Suprapubic skin (tissue), 4 donors: ENCODE measurements around the gene EFNB1. TPM values are rescaled to one million over a fixed set of nuclear protein-coding genes. Genes with fewer than 3 reads are reported as not detected.

Experiments used
- DNase-seq, 2 donors: peaks; one replicate each; pipeline ENCODE4 v3.0.0-alpha.2; 2019; ENCODE audit warnings: low spot score in 2 of 2
- H3K27ac ChIP-seq: fragments of 200-600 bp; sonication (generic); one replicate; pipeline ENCODE4 v1.5.1; 2019
- H3K27me3 ChIP-seq: fragments of 200-600 bp; sonication (generic); one replicate; pipeline ENCODE4 v1.5.1; 2019
- H3K36me3 ChIP-seq: fragments of 200-600 bp; sonication (generic); one replicate; pipeline ENCODE4 v1.5.1; 2019
- H3K4me1 ChIP-seq: fragments of 200-600 bp; sonication (generic); one replicate; pipeline ENCODE4 v1.5.1; 2019
- H3K4me3 ChIP-seq: fragments of 200-600 bp; sonication (generic); one replicate; pipeline ENCODE4 v1.5.1; 2019; ENCODE audit warnings: mild to moderate bottlenecking
- H3K9me3 ChIP-seq: fragments of 200-600 bp; sonication (generic); one replicate; pipeline ENCODE4 v1.5.1; 2019
- EP300 ChIP-seq: sonication (generic); formaldehyde crosslinking; IDR thresholded peaks from one replicate; pipeline ENCODE4 v1.6.1; 2017; ENCODE audit warnings: antibody characterized with exemption
- POLR2A ChIP-seq, 2 donors: fragments of 450-650 bp; IDR thresholded peaks; one replicate each; pipeline ENCODE4 v1.6.1; 2017; ENCODE audit warnings: antibody characterized with exemption in 2 of 2, mild to moderate bottlenecking in 2 of 2, moderate library complexity in 2 of 2
- POLR2AphosphoS5 ChIP-seq, 3 donors: sonication (generic); formaldehyde crosslinking; IDR thresholded peaks; one replicate each; pipeline ENCODE4 v1.6.1; 2017; ENCODE audit warnings: antibody characterized with exemption in 3 of 3
- WGBS: methylation state at CpG from one replicate; pipeline ENCODE4 v1.1.5; 2018; 5-methylcytosine and 5-hydroxymethylcytosine counted together
- total RNA-seq, 4 donors: library from RNA; depleted of rRNA; stranded (reverse); fragments of >200 nt; gene quantifications; one replicate each; pipeline ENCODE4 v1.1.0, GENCODE V29; 2016
- TF ChIP-seq, protein P1 (sequence below), 2 donors: fragments of 200-600 bp in 1 of 2; fragments of 450-650 bp in 1 of 2; sonication (generic) in 1 of 2; IDR thresholded peaks; one replicate each; pipeline ENCODE4 v1.5.1; 2016 to 2019; ENCODE audit warnings: antibody characterized with exemption in 2 of 2, mild to moderate bottlenecking in 1 of 2, moderate library complexity in 1 of 2

The EFNB1 gene
- total RNA-seq, 4 donors from 2014 or later: 78.4 to 103 (median 89.8) TPM

GRCh38 chrX:68878977-68879645 lies 50.3 kb downstream of the EFNB1 start:
- TF ChIP-seq POLR2AphosphoS5 (IDR thresholded peaks at IDR 0.05): no peak
- TF ChIP-seq POLR2A (IDR thresholded peaks at IDR 0.05): no peak
- TF ChIP-seq, protein P1, sequence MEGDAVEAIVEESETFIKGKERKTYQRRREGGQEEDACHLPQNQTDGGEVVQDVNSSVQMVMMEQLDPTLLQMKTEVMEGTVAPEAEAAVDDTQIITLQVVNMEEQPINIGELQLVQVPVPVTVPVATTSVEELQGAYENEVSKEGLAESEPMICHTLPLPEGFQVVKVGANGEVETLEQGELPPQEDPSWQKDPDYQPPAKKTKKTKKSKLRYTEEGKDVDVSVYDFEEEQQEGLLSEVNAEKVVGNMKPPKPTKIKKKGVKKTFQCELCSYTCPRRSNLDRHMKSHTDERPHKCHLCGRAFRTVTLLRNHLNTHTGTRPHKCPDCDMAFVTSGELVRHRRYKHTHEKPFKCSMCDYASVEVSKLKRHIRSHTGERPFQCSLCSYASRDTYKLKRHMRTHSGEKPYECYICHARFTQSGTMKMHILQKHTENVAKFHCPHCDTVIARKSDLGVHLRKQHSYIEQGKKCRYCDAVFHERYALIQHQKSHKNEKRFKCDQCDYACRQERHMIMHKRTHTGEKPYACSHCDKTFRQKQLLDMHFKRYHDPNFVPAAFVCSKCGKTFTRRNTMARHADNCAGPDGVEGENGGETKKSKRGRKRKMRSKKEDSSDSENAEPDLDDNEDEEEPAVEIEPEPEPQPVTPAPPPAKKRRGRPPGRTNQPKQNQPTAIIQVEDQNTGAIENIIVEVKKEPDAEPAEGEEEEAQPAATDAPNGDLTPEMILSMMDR (IDR thresholded peaks at IDR 0.05): no peak
- no peak for TF ChIP-seq EP300
- H3K27ac ChIP-seq: no peak overlapping the region
- H3K27me3 ChIP-seq: no peaks in the 10 kb centered on the region
- no peak overlapping the region for H3K4me3 ChIP-seq
- H3K4me1 ChIP-seq: peaks cover 5% of the 10 kb centered on the region
- no peaks in the 10 kb centered on the region for H3K36me3 ChIP-seq
- 68% methylated on average over 11 of the region's 11 CpGs for WGBS
- no peaks in the 10 kb centered on the region for H3K9me3 ChIP-seq
- DNase-seq: no peak

DNA sequence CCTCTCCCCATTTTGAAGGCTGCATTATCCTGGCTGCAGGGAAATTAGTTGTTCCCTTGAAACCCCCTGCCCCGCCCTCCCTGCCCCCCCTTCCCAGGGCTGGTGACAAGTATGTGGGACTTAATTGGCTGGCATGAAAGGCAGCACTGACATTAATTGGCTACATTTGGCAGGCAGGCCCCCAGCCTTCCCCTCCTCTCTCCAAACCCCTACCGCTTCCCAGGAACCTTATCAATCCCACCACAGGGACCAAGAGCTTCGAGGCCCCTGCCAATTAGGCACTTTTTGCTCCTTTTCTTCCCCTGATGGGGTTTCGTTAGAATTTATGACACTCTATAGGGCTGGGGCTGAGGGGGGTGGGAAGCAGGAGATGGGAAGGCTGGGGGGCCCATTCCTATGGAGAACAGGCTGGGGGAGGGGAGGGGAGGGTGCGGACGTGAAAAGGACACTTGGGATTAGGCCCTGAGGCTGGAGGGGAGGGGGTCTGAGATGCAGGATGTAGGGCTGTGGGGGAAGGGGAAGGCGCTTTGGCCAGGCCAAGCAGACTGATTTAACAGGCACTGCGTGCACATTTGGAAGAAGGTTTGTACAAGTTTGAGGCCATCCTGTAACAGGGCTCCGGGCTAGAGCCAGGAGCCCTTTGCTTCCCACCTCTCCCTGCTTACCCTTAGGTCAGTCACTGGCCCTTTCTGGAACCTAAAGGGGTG lies 52.2 kb downstream of the EFNB1 start:
- no peak for DNase-seq
- H3K4me1 ChIP-seq: peaks cover 5% of the 10 kb centered on the region
- H3K27me3 ChIP-seq: no peaks in the 10 kb centered on the region
- no peaks in the 10 kb centered on the region for H3K36me3 ChIP-seq
- H3K4me3 ChIP-seq: no peak overlapping the region
- 57% methylated on average over 9 of the region's 9 CpGs for WGBS
- H3K27ac ChIP-seq: no peak overlapping the region
- no peak for TF ChIP-seq EP300
- TF ChIP-seq, protein P1 (IDR thresholded peaks at IDR 0.05): no peak
- TF ChIP-seq POLR2A (IDR thresholded peaks at IDR 0.05): no peak
- TF ChIP-seq POLR2AphosphoS5 (IDR thresholded peaks at IDR 0.05): no peak
- H3K9me3 ChIP-seq: no peaks in the 10 kb centered on the region

- TF ChIP-seq POLR2AphosphoS5 (IDR thresholded peaks at IDR 0.05) (no peak), EP300 (no peak), POLR2A (IDR thresholded peaks at IDR 0.05) (no peak)
- H3K9me3 ChIP-seq: no peaks in the 10 kb centered on the region
- H3K27ac ChIP-seq: no peak overlapping the region
- WGBS: 56% methylated on average over 5 of the region's 5 CpGs
- H3K36me3 ChIP-seq: no peaks in the 10 kb centered on the region
- no peak overlapping the region for H3K4me3 ChIP-seq
- peaks cover 5% of the 10 kb centered on the region for H3K4me1 ChIP-seq
- no peaks in the 10 kb centered on the region for H3K27me3 ChIP-seq
- DNase-seq: no peak
Observed at GRCh38 chrX:68881911-68882310, 53.1 kb downstream of the EFNB1 start.

GRCh38 chrX:68883800-68884199 lies 55.0 kb downstream of the EFNB1 start:
- no peak for TF ChIP-seq POLR2AphosphoS5 (IDR thresholded peaks at IDR 0.05)
- no peak for TF ChIP-seq POLR2A (IDR thresholded peaks at IDR 0.05)
- TF ChIP-seq, protein P1 (IDR thresholded peaks at IDR 0.05): no peak
- TF ChIP-seq EP300: no peak
- 76% methylated on average over 2 of the region's 2 CpGs for WGBS
- H3K27me3 ChIP-seq: no peaks in the 10 kb centered on the region

GRCh38 chrX:68889249-68889648 lies 60.4 kb downstream of the EFNB1 start:
- Histone ChIP-seq H3K9me3 (no peaks in the 10 kb centered on the region), H3K27me3 (no peaks in the 10 kb centered on the region), H3K27ac (no peak overlapping the region), H3K36me3 (no peaks in the 10 kb centered on the region), H3K4me1 (peaks cover 6% of the 10 kb centered on the region), H3K4me3 (no peak overlapping the region)
- no peak for TF ChIP-seq POLR2A (IDR thresholded peaks at IDR 0.05)
- TF ChIP-seq, protein P1 (IDR thresholded peaks at IDR 0.05): no peak
- TF ChIP-seq EP300: no peak
- TF ChIP-seq POLR2AphosphoS5 (IDR thresholded peaks at IDR 0.05): no peak
- WGBS: 68% methylated on average over 4 of the region's 4 CpGs
- DNase-seq: no peak

More at GRCh38 chrX:68883800-68884199, 55.0 kb downstream of the EFNB1 start:
- Histone ChIP-seq H3K27ac (no peak overlapping the region), H3K4me3 (no peak overlapping the region), H3K4me1 (peaks cover under 1% of the 10 kb centered on the region), H3K9me3 (no peaks in the 10 kb centered on the region), H3K36me3 (no peaks in the 10 kb centered on the region)
- no peak for DNase-seq

Other genes starting within 250 kb of the EFNB1 start
- gene STARD8, start 181.4 kb upstream of the EFNB1 start, total RNA-seq: 1 to 10 TPM; 2.0 to 4.5 (median 2.3) TPM